Fibroblast of the aortic adventitia (primary cell): Measurements from ENCODE around the gene ASB10. TPM values are rescaled to one million over a fixed set of nuclear protein-coding genes. Genes with fewer than 3 reads are reported as not detected.

ENCODE experiments used
- DNase-seq: peaks from one replicate; pipeline ENCODE4 v3.0.0-alpha.2; 2010; ENCODE audit warnings: low read depth
- H3K4me3 ChIP-seq: 2 replicates; pipeline ENCODE4 v1.5.1; 2011; ENCODE audit warnings: low read depth, mild to moderate bottlenecking, control low read depth, low read length, moderate library complexity
- total RNA-seq: library from RNA; depleted of rRNA; stranded (reverse); fragments of >200 nt; gene quantifications from 2 replicates; pipeline ENCODE4 v1.2.3, GENCODE V29; 2012; ENCODE audit warnings: low replicate concordance
- TF ChIP-seq, protein P1 (sequence below): IDR thresholded peaks from 2 replicates; pipeline ENCODE4 v1.5.1; 2011; ENCODE audit warnings: mild to moderate bottlenecking, low read length, control low read depth, inconsistent platforms; ENCODE audit not compliant: insufficient read depth

ASB10 gene
- total RNA-seq, 1 donor = not detected

DNA sequence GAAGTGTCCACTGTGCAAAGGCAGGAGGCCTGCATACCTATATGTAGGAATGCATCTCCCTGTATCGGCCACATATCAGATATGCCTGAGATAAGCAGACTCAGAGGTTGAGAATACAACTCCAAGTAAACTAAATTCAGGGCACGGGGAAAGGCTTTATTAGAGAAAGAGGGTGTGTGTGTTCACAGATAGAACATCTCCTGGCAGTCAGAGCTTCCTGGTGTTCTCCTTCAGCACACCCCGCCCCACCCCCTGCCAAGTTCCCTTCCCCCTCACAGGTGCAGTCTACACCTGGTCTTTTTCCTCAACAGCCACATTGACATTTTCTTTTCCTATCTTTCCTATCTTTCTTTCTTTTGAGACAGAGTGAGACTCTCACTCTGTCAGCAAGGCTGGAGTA is 36.7 kb downstream of the ASB10 start:
- no peak for DNase-seq
- no peak overlapping the region for H3K4me3 ChIP-seq
- TF ChIP-seq, protein P1, sequence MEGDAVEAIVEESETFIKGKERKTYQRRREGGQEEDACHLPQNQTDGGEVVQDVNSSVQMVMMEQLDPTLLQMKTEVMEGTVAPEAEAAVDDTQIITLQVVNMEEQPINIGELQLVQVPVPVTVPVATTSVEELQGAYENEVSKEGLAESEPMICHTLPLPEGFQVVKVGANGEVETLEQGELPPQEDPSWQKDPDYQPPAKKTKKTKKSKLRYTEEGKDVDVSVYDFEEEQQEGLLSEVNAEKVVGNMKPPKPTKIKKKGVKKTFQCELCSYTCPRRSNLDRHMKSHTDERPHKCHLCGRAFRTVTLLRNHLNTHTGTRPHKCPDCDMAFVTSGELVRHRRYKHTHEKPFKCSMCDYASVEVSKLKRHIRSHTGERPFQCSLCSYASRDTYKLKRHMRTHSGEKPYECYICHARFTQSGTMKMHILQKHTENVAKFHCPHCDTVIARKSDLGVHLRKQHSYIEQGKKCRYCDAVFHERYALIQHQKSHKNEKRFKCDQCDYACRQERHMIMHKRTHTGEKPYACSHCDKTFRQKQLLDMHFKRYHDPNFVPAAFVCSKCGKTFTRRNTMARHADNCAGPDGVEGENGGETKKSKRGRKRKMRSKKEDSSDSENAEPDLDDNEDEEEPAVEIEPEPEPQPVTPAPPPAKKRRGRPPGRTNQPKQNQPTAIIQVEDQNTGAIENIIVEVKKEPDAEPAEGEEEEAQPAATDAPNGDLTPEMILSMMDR = no peak

DNA sequence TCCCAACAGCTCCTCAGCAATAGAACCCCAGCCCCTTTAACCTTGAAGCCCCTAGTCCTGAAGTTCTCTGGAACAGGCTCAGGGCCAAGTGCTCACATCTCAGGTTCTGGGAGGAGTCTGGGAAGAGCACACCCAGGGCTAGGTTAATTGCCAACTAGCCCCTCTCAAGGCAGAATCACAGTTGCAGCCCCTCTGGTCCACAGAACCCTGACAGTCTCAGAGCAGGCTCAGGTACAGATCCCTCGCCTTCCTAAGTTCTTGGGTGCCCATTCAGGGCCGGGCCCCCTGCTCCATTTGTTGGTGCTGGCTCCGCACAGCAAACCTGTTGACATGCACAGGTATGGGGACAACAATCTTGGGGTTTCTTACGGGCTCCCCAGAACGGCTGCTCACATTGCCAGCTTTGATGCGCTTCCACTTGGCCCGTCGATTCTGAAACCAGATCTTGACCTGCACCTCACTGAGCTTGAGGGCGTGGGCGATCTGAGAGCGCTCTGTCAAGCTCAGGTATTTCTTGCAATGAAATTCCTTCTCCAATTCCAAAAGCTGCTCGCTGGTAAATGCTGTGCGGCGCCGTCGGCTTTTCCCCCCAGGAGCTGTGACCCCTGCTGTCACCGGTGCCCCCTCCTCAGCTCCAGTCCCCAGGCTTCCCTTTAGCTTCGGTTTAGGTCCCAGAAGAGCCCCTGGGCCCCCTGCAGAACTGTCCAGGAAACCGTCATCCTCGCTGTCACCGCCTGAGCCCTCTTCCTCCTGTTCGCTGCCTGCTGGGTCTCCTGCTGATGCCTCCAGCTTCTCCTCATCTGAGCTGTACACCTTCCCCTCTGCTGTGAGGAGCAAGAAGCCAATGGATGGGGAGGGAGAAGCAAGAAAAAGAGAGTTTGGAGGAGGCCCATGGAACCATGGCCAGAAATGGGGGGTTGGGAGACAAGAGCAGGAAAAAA is 38.5 kb downstream of the ASB10 start:
- TF ChIP-seq, protein P1 = no peak
- H3K4me3 ChIP-seq = no peak overlapping the region
- no peak for DNase-seq

DNA sequence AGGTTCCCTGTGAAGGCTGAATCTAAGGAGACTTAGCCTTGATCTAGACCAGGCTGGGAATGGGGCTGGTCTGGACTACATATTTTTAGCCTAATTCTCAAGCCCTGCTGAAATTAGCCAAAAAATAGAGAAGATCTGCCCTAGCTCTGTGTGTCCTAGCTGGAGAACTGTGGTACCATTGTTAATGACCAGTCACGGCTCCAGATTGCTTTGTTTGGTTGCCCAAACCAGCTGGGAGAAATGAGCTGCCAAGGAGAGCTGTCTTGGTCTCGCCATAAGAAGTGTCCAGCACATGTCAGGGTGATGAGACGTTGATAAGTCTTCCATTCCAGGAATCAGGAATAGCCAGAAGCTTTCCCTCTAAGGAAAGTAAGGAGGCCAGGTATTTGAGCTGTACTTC is 40.3 kb downstream of the ASB10 start:
- no peak overlapping the region for H3K4me3 ChIP-seq
- TF ChIP-seq, protein P1 = no peak
- DNase-seq = no peak

DNA sequence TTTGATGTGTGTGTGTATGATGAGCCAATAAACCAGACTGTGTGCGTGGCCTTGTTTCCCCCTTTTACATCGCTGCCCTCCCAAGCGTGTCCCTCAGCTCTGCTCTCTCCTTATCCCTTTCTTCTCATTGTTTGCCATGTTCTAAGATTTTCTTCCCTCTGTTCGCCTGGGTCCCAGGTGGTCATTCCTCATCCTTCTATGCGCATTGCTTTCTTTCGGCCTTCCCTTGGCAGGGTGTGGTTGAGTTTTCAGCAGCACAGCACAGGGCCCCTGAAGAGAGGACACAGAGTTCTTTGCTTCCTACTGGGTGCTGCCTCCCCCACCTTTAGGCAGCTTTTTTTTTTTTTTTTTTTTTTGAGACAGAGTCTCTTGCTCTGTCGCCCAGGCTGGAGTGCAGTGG is 42.7 kb downstream of the ASB10 start:
- DNase-seq = no peak
- H3K4me3 ChIP-seq = no peak overlapping the region
- TF ChIP-seq, protein P1 = no peak

DNA sequence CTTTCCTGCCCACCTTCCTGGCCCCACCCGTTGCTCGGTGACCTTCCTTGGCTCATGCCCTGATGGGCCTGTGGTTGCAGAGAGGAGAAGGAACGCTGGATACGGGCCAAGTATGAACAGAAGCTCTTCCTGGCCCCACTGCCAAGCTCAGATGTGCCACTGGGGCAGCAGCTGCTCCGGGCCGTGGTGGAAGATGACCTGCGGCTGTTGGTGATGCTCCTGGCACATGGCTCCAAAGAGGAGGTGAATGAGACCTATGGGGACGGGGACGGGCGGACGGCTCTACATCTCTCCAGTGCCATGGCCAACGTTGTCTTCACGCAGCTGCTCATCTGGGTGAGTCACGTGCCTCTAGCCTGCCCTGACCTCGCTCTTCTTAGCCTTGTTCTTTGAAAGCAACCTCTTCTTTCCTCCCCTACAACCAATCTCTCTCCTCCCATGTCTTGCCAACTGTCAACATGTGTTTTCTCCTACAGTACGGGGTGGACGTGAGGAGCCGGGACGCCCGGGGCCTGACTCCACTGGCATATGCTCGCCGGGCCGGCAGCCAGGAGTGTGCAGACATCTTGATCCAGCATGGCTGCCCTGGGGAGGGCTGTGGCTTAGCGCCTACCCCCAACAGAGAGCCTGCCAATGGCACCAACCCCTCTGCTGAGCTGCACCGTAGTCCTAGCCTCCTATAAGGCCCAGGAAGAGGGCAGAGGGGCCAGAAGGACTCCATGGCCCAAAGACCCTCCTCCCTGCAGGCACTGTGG is 43.6 kb downstream of the ASB10 start:
- no peak for DNase-seq

DNA sequence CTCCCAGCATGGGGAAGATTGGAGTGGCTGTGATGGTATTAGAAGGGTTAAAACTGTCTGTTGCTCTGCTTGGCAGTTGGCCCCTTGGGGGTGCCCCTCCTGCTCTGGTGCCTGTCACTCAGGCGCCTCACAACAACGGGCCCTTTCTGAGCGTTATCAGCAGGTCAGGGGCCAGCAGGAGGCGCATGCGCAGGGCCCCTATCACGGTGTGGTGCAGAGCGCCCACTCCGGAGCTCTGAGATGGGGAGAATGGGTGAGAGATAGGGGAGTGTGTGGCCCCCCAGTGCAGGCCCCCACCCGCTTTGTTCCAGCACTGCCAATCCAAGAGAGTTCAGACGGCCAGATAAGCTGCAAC is 44.4 kb downstream of the ASB10 start:
- DNase-seq = no peak
- H3K4me3 ChIP-seq = no peak overlapping the region
- TF ChIP-seq, protein P1 = no peak

More for the DNA sequence above, 43.6 kb downstream of the ASB10 start:
- TF ChIP-seq, protein P1 = no peak
- H3K4me3 ChIP-seq = no peak overlapping the region
